ENCODE measurements around the gene TSPAN9.
A peak's percentile ranks its signal among the peaks of the same experiment; 100 is the strongest.

TSPAN9 gene

DNA sequence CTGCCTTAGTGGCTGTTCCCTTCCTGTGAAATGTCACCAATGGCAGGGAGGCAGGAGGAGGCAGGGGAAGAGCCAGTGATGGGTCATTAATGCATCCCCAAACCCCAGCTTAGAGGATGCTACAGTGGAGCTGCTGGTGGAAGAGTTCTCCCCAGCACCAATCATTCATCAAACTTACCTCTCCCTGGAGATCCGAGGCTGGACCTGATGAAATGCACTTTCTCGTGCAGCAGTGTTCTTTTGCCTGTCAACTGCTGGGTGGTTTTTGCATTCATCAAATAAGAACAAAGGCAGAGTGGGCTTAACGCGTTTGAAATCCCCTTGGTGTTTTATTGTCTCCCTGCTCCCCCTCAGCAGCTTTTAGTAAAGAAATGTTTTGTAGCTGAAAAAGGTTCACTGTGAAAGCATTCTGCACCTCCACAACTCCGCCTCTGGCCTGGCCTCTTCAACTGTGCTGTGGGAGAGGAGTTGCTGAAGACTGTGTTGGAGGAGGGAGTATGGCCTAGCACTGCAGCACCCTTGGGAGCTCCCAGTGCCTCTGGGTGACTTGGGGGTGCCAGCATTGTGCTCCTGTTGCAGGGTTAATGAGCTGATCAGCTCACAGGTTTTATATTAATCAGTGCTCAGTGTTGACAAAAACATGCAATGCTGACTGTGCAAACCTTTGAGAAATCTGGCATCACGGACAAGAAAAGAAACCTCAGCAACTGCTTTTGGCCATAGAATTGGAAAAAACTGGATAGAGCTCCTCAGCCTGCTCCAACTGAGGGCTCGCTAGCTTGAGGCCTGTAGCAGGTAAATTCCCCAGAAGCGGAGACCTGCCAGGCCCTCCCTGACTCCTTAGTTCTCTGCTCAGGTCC is 14.4 kb downstream of the TSPAN9 start:
- peak in 1 of 10 donors; percentile 63 for DNase-seq
- intact Hi-C loops (cut with DNase I): no loop called here

DNA sequence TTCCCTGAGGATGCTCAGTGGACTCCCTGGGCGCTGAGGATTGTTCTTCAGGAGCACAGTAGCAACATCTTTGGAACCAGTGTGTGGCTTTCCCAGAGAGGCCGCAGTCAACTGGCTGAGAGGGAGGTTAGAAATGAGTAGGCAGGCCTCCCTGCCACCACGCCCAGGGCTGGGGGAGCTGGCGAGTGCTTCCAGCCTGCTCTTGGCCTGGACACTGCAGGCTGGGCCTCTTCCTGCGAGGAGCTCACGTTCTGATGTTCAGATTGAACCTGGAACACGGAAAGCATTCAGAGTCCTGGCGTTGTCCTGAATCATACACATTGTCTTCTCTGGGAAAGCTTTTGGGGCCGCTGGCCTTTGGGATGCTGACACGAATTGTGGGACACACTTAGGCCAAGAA is 15.6 kb downstream of the TSPAN9 start:
- peak in 1 of 10 donors; percentile 71 for DNase-seq
- intact Hi-C loops (cut with DNase I): no loop called here

DNA sequence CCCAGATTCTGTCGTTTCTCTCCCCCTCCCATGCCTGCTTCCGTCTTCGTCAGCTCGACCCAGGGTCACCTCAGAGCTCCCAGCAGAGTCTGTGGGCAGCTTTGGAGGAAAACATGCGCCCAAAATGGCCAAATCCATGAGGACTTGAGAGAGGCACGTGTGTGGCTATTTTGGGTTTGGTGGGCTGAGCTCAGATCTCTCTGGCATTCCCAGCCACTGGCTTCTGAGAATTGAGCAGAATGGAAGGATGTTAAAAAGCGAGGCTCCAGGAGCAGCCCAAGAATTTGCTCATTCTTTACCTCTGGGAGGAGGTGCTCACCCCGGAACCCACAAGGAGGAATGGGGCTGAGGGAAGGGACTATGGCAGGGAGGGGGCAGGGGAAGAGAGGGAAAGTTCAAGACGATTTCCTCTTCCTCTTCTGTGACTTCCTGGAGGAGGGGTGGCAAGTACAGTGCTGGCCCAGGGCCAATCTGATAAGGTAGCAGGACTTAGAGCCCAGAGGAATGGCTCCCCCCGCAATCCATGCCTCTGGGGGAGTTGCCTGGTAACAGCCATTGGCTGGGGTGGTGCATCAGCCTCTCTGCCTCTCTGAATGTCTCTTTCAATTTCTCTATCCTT is 20.1 kb downstream of the TSPAN9 start:
- peak in 2 of 10 donors; percentile 48 to 84 for DNase-seq
- intact Hi-C loops (cut with DNase I): no loop called here

- DNase-seq: peak in 1 of 10 donors; percentile 64
- intact Hi-C loops (cut with DNase I): no loop called here
Measured at GRCh38 chr12:3097836-3098235, 20.7 kb downstream of the TSPAN9 start.

- DNase-seq: no peak
- intact Hi-C loops (cut with DNase I): no loop called here
Measured at GRCh38 chr12:3098436-3098835, 21.3 kb downstream of the TSPAN9 start.

- intact Hi-C loops (cut with DNase I): no loop called here
- no peak for DNase-seq
Measured at GRCh38 chr12:3099146-3099545, 22.0 kb downstream of the TSPAN9 start.

- intact Hi-C loops (cut with DNase I): no loop called here
- DNase-seq: peak in 2 of 10 donors; percentile 34 to 67
Measured at GRCh38 chr12:3101309-3102024, 24.3 kb downstream of the TSPAN9 start.

DNA sequence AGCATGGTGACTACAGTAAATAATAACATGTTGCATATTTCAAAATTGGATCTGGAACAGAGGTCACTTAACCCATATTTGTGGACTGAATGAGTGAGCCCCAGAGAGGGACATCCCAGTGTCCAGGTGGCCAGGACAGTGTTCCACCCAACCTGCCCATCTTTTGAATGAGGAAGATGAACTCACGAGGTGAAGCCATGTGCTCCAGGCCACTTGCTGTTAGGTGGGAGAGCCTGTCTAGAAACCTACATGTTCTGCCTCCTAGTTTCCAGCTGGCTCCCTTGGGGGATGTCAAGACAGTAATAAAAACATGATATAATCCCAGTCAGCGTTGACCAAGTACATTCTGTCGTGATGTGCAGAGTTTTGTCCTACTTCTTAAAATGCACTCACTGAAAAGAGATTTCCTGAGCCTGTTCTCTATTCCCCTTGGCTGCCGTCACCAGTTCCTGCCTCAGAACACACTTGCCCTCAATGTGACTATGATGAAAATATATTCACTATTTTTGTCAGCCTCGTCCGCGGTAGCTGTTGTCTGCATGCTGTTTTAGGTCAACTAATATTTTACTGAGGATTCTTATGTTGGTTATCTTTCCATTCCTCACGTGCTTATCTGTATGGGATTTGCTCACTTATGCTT is 25.7 kb downstream of the TSPAN9 start:
- DNase-seq: peak in 2 of 10 donors; percentile 50 to 83
- intact Hi-C loops (cut with DNase I): no loop called here

DNA sequence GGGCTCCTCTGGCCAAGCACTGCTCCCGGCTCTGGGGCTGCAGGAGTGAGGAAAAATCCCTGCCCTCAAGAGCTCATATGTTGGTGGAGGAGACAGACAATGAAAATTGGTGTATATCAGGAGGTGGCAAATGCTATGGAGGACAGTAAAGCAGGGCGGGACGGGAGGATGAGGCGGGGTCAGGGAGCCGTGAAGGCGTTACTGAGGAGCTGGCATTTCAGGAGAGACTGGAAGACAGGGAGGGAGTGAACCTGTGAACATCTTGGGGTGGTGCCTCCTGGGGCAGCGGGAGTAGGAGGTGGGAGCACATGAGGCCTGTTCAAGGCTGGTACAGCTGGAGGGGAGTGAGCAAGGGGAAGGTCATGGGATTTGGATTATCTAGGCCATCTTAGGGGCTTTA is 26.6 kb downstream of the TSPAN9 start:
- intact Hi-C loops (cut with DNase I): no loop called here
- DNase-seq: peak in 1 of 10 donors; percentile 68

DNA sequence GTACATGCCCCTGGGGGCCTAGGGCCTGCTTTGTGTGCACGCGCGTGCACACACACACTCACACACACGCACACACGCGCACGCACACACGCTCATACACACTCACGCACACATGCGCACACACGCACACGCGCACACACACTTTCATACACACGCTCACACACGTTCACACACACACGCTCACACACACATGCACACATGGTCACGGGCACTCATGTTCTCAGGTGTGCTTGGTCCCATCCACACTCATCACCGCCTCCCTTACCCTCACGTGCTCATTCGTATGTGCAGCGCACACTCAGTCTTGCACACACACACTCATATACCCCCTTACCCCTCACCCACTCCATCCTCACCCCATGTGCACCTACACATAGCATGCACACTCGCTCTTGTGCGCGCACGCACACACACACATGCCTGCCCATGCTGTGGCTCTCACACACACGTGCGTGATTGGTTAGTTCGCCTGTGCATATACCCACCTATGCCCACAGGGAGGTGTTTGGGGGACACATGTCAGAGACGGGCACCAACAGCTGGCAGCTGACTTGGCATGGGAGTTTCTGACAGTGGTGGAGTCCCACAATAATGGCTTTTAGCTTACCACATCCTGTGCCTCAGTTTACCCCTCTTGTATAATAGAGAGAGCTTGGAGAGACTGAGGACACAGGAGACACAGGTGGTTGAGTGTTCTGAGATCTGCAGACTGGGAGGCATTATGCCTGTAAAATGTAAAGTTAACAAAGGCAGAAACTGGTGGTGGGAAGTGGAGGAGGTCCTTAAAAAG is 28.7 kb downstream of the TSPAN9 start:
- DNase-seq: peak in 1 of 10 donors; percentile 30
- intact Hi-C loops (cut with DNase I): no loop called here

- DNase-seq: peak in 1 of 10 donors; percentile 24
- intact Hi-C loops (cut with DNase I): no loop called here
Measured at GRCh38 chr12:3106579-3106978, 29.4 kb downstream of the TSPAN9 start.

DNA sequence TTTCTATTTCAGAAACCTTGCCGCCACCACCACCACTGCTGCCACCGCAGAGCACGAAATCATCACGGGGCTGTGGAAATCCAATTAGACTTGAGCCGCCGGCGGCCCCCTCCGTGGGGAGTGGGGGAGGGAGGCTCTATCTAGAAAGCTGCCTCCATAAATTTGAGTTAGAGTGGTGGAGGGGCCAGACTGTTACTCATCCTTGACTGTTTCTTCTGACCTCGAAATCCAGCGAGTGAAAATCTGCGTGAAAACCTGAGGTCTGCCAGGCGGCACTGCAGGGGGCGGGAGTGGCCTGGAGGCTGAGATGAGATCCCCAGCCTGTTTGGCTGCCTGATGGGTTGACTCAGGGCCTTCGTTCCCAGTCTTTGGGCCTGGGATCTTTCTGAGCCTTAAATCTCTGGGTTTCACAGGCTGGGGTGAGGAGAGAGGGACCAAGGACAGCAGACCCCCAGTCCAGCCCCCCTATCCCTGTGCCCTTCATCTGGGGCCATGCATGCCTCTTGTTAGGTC is 29.9 kb downstream of the TSPAN9 start:
- intact Hi-C loops (cut with DNase I): no loop called here
- DNase-seq: peak in 2 of 10 donors; percentile 27 to 83

DNA sequence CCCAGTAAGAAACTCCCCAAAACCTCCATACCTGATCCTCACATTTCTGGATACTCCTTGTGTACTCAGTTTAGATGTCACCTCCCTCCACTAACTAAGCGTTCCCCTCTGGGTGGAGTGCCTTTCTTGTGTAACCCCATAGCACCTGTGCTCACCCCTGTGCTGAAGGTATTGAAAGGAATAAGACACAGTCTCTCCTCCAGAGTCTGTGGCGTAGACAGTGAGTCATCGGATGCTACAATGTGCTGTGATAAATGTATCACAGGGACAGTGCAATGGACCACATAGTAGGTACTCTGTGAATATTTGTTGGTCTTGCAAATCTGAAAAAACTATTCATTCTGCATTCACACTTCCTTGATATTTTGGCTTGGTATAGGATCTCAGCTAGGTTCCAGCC is 30.8 kb downstream of the TSPAN9 start:
- intact Hi-C loops (cut with DNase I): no loop called here
- DNase-seq: no peak

- intact Hi-C loops (cut with DNase I): no loop called here
- no peak for DNase-seq
Measured at GRCh38 chr12:3110578-3110977, 33.4 kb downstream of the TSPAN9 start.

DNA sequence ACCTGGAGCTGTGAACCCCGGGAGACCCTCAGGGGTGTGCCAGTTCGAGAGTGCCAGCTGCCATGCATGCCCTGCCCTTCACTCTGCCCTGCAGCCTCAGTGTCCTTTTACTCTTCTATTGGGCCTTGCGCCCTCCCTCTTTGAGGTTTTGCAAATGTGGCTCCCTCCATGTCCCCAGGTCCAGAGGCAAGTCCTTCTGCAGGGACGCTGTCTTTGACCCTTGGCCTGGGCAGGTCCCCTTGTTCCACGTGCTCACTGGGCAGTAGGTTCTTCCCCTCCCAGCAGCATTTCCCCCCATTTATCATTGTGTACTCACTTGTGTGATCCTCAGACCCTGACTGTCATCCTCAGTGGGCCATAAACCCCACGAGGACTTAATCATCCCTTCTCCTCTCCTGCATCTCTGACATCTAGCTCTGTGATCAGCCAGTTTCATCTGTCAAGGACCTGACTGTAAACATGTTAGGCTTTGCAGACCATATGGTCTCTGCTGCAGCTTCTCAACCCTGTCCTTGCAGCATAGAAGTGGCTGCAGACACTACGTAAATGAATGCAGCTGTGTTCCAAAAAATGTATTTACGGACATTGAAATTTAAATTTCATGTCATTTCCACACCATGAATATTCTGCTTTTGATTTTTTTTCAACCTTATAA is 36.6 kb downstream of the TSPAN9 start:
- peak in 1 of 10 donors; percentile 65 for DNase-seq
- intact Hi-C loops (cut with DNase I): no loop called here

DNA sequence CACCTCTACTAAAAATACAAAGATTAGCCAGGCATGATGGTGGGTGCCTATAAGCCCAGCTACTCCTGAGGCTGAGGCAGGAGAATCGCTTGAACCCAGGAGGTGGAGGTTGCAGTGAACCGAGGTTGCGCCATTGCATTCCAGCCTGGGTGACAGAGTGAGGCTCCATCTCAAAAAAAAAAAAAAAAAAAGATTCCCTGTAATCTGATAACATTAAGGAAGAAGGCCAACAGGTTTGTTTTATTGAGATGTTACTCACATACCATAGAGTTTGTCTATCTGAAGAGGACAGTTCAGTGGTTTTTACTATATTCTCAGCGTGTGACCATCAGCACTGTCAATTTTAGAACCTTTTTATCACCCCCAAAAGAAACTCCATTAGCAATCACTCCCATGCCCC is 37.5 kb downstream of the TSPAN9 start:
- intact Hi-C loops (cut with DNase I): no loop called here

GRCh38 chr12:3115078-3115477 is 37.9 kb downstream of the TSPAN9 start:
- intact Hi-C loops (cut with DNase I): no loop called here
- DNase-seq: no peak

More for the DNA sequence above, 37.5 kb downstream of the TSPAN9 start:
- DNase-seq: no peak

DNA sequence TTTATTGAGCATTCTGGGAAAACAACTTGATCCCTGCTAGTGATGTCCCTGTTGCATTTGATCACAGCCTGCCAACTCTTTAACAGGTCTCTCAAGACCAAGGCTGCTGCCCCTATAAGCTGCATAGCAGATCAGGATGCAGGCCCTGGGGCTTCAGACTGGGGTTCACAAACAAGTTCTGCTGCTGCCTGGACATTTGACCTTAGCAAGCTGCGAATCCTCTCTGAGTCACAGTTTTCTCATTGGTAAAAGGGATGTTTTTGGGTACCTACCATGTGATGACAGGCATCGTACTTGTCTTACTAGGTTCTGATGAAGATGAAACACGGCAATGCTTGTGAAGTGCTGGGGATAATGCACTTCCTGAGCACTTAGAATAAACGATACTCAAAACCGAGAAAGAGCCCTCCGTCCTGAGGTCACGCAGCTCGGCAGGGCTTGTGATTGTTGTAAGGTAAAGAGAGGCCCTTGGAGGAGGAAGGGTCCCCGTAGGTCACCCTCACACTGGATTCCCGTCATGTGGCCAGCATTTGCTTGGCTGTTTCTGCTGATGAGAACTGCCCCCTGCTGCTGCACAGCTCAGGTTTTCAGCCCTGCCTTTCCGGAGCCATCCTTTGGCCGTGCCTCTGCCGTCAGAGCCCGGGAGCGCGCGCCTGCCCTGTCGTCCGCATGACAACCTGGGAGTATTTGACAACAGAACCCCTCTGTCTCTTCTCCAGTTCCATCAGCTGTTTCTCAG is 39.1 kb downstream of the TSPAN9 start:
- intact Hi-C loops (cut with DNase I): no loop called here

More for the DNA sequence above, 39.1 kb downstream of the TSPAN9 start:
- peak in 1 of 10 donors; percentile 50 for DNase-seq
